ENCODE results near the gene CUL1. TPM values are rescaled to one million over a fixed set of nuclear protein-coding genes. Genes with fewer than 3 reads are reported as not detected.

The CUL1 gene
- total RNA-seq, 1 donor, result 39.8 TPM

- no peak for DNase-seq (ENCODE audit: insufficient read length, low spot score, missing footprints)
Measured at GRCh38 chr7:148674689-148675088, 24.0 kb upstream of the CUL1 start.

GRCh38 chr7:148676291-148676690, 22.4 kb upstream of the CUL1 start:
- Histone ChIP-seq H4K20me1 (ENCODE audit: insufficient read depth, low read length) (no peaks in the 10 kb centered on the region), H3K79me2 (ENCODE audit: insufficient read depth, low read length) (no peaks in the 10 kb centered on the region), H3K27me3 (ENCODE audit: insufficient read depth, low read length) (peaks cover 13% of the 10 kb centered on the region), H3K4me3 (ENCODE audit: insufficient read depth, low read length) (no peak overlapping the region), H3K9me3 (ENCODE audit: low read depth, low read length) (peaks cover 3% of the 10 kb centered on the region), H3K4me1 (ENCODE audit: insufficient read depth, low read length) (no peaks in the 10 kb centered on the region), H3K4me2 (ENCODE audit: insufficient read depth, low read length) (no peak overlapping the region), H3K27ac (ENCODE audit: low read depth, low read length) (no peak overlapping the region), H3K36me3 (ENCODE audit: insufficient read depth, low read length) (no peaks in the 10 kb centered on the region), H2AFZ (ENCODE audit: low read length) (no peak overlapping the region)
- DNase-seq (ENCODE audit: insufficient read length, low spot score, missing footprints), result no peak
- TF ChIP-seq CTCF (IDR thresholded peaks at IDR 0.05; ENCODE audit: extremely low read depth, low read depth, low read length), result no peak

More at GRCh38 chr7:148674689-148675088, 24.0 kb upstream of the CUL1 start:
- H3K4me3 ChIP-seq (ENCODE audit: insufficient read depth, low read length), result no peak overlapping the region
- H3K9me3 ChIP-seq (ENCODE audit: low read depth, low read length), result peaks cover 3% of the 10 kb centered on the region
- H3K79me2 ChIP-seq (ENCODE audit: insufficient read depth, low read length), result no peaks in the 10 kb centered on the region
- H4K20me1 ChIP-seq (ENCODE audit: insufficient read depth, low read length), result no peaks in the 10 kb centered on the region
- no peaks in the 10 kb centered on the region for H3K36me3 ChIP-seq (ENCODE audit: insufficient read depth, low read length)
- no peak for TF ChIP-seq CTCF (IDR thresholded peaks at IDR 0.05; ENCODE audit: extremely low read depth, low read depth, low read length)
- H3K27me3 ChIP-seq (ENCODE audit: insufficient read depth, low read length), result peaks cover 5% of the 10 kb centered on the region
- H3K4me1 ChIP-seq (ENCODE audit: insufficient read depth, low read length), result no peaks in the 10 kb centered on the region
- H3K27ac ChIP-seq (ENCODE audit: low read depth, low read length), result no peak overlapping the region
- H3K4me2 ChIP-seq (ENCODE audit: insufficient read depth, low read length), result no peak overlapping the region
- H2AFZ ChIP-seq (ENCODE audit: low read length), result no peak overlapping the region

GRCh38 chr7:148681821-148682220, 16.9 kb upstream of the CUL1 start:
- peaks cover 13% of the 10 kb centered on the region for H3K27me3 ChIP-seq (ENCODE audit: insufficient read depth, low read length)
- H3K36me3 ChIP-seq (ENCODE audit: insufficient read depth, low read length), result no peaks in the 10 kb centered on the region
- no peak overlapping the region for H3K4me2 ChIP-seq (ENCODE audit: insufficient read depth, low read length)
- TF ChIP-seq CTCF (IDR thresholded peaks at IDR 0.05; ENCODE audit: extremely low read depth, low read depth, low read length), result no peak
- H2AFZ ChIP-seq (ENCODE audit: low read length), result no peak overlapping the region
- H4K20me1 ChIP-seq (ENCODE audit: insufficient read depth, low read length), result no peaks in the 10 kb centered on the region
- no peak overlapping the region for H3K27ac ChIP-seq (ENCODE audit: low read depth, low read length)
- no peak overlapping the region for H3K4me3 ChIP-seq (ENCODE audit: insufficient read depth, low read length)
- H3K4me1 ChIP-seq (ENCODE audit: insufficient read depth, low read length), result no peaks in the 10 kb centered on the region
- no peaks in the 10 kb centered on the region for H3K79me2 ChIP-seq (ENCODE audit: insufficient read depth, low read length)
- no peaks in the 10 kb centered on the region for H3K9me3 ChIP-seq (ENCODE audit: low read depth, low read length)
- DNase-seq (ENCODE audit: insufficient read length, low spot score, missing footprints), result no peak

- no peak overlapping the region for H3K4me3 ChIP-seq (ENCODE audit: insufficient read depth, low read length)
- H3K27ac ChIP-seq (ENCODE audit: low read depth, low read length), result no peak overlapping the region
- TF ChIP-seq CTCF (IDR thresholded peaks at IDR 0.05; ENCODE audit: extremely low read depth, low read depth, low read length), result no peak
- H3K36me3 ChIP-seq (ENCODE audit: insufficient read depth, low read length), result no peaks in the 10 kb centered on the region
- DNase-seq (ENCODE audit: insufficient read length, low spot score, missing footprints), result no peak
- H3K9me3 ChIP-seq (ENCODE audit: low read depth, low read length), result no peaks in the 10 kb centered on the region
- H3K4me1 ChIP-seq (ENCODE audit: insufficient read depth, low read length), result peaks cover 12% of the 10 kb centered on the region
- H3K79me2 ChIP-seq (ENCODE audit: insufficient read depth, low read length), result no peaks in the 10 kb centered on the region
- no peak overlapping the region for H3K4me2 ChIP-seq (ENCODE audit: insufficient read depth, low read length)
- peaks cover 8% of the 10 kb centered on the region for H3K27me3 ChIP-seq (ENCODE audit: insufficient read depth, low read length)
- no peaks in the 10 kb centered on the region for H4K20me1 ChIP-seq (ENCODE audit: insufficient read depth, low read length)
- no peak overlapping the region for H2AFZ ChIP-seq (ENCODE audit: low read length)
Measured at GRCh38 chr7:148684289-148684830, 14.3 kb upstream of the CUL1 start.

All from osteoblast (primary cell).